ENCODE measurements around the gene PTPRD.

PTPRD gene

GRCh38 chr9:8616414-8616813 is 1996.4 kb downstream of the PTPRD start:
- DNase-seq (ENCODE audit: low spot score) (peak; percentile 43), FAIRE-seq (peak; percentile 85)

- FAIRE-seq (no peak), DNase-seq (ENCODE audit: low spot score) (no peak)
These were observed 1997.8 kb downstream of the PTPRD start for GRCh38 chr9:8614926-8615440.

GRCh38 chr9:8613346-8613825 is 1999.4 kb downstream of the PTPRD start:
- FAIRE-seq (no peak), DNase-seq (ENCODE audit: low spot score) (no peak)

- FAIRE-seq: no peak
- no peak for DNase-seq (ENCODE audit: low spot score)
These were observed 2001.6 kb downstream of the PTPRD start for GRCh38 chr9:8611153-8611552.

- DNase-seq (ENCODE audit: low spot score) (no peak), FAIRE-seq (no peak)
These were observed 2002.5 kb downstream of the PTPRD start for GRCh38 chr9:8610256-8610655.

GRCh38 chr9:8605096-8605495 is 2007.7 kb downstream of the PTPRD start:
- no peak for DNase-seq (ENCODE audit: low spot score)
- FAIRE-seq: no peak

- peak; percentile 91 for FAIRE-seq
- peak; percentile 78 for DNase-seq (ENCODE audit: low spot score)
These were observed 2008.6 kb downstream of the PTPRD start for GRCh38 chr9:8604201-8604600.

- FAIRE-seq (no peak), DNase-seq (ENCODE audit: low spot score) (peak; percentile 52)
These were observed 2011.7 kb downstream of the PTPRD start for GRCh38 chr9:8600914-8601680.

- DNase-seq (ENCODE audit: low spot score): no peak
- no peak for FAIRE-seq
These were observed 2012.9 kb downstream of the PTPRD start for GRCh38 chr9:8599937-8600336.

- DNase-seq (ENCODE audit: low spot score): no peak
- FAIRE-seq: no peak
These were observed 2023.3 kb downstream of the PTPRD start for GRCh38 chr9:8589476-8589875.

GRCh38 chr9:8585036-8585435 is 2027.8 kb downstream of the PTPRD start:
- DNase-seq (ENCODE audit: low spot score) (no peak), FAIRE-seq (no peak)

- FAIRE-seq (no peak), DNase-seq (ENCODE audit: low spot score) (no peak)
These were observed 2033.1 kb downstream of the PTPRD start for GRCh38 chr9:8579661-8580060.

- FAIRE-seq: no peak
- DNase-seq (ENCODE audit: low spot score): no peak
These were observed 2036.1 kb downstream of the PTPRD start for GRCh38 chr9:8576741-8577140.

- DNase-seq (ENCODE audit: low spot score): no peak
These were observed 2038.0 kb downstream of the PTPRD start for GRCh38 chr9:8574846-8575245.

GRCh38 chr9:8572209-8572608 is 2040.6 kb downstream of the PTPRD start:
- FAIRE-seq (no peak), DNase-seq (ENCODE audit: low spot score) (no peak)

More at GRCh38 chr9:8574846-8575245, 2038.0 kb downstream of the PTPRD start:
- no peak for FAIRE-seq

- no peak for FAIRE-seq
- no peak for DNase-seq (ENCODE audit: low spot score)
These were observed 2041.2 kb downstream of the PTPRD start for GRCh38 chr9:8571643-8572042.

- DNase-seq (ENCODE audit: low spot score): no peak
- FAIRE-seq: no peak
These were observed 2042.0 kb downstream of the PTPRD start for GRCh38 chr9:8570776-8571175.

- no peak for FAIRE-seq
- DNase-seq (ENCODE audit: low spot score): no peak
These were observed 2043.0 kb downstream of the PTPRD start for GRCh38 chr9:8569823-8570222.

GRCh38 chr9:8567963-8568579 is 2044.7 kb downstream of the PTPRD start:
- FAIRE-seq (no peak), DNase-seq (ENCODE audit: low spot score) (no peak)

- no peak for FAIRE-seq
- no peak for DNase-seq (ENCODE audit: low spot score)
These were observed 2047.8 kb downstream of the PTPRD start for GRCh38 chr9:8564960-8565359.

GRCh38 chr9:8560560-8561525 is 2052.0 kb downstream of the PTPRD start:
- FAIRE-seq (no peak), DNase-seq (ENCODE audit: low spot score) (no peak)
